Measurements from ENCODE around the gene RNF180.
"Not testable (repeated sequence)": the region's sequence is repeated elsewhere in the genome, so short reads cannot be mapped to it uniquely, and the experiment has no call there.

RNF180 gene

DNA sequence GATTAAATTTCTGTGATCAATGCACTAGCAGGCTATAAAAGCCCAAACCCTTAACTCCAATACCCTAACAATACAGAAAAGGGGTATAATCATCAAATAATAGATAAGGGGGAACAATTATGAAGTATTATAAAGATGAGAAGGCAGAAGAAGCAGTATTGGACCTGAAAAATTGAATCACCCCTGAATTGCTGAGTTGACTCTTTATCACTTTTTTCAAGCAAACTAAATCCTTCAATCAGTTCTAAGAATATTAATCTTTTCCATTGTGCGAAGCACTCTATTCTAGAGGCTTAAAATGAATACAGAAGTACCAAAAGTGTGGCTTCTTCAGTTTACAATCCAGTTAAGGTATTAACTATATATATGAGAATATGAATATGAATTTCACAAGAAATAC, 120.7 kb downstream of the RNF180 start:
- no peak for DNase-seq

DNA sequence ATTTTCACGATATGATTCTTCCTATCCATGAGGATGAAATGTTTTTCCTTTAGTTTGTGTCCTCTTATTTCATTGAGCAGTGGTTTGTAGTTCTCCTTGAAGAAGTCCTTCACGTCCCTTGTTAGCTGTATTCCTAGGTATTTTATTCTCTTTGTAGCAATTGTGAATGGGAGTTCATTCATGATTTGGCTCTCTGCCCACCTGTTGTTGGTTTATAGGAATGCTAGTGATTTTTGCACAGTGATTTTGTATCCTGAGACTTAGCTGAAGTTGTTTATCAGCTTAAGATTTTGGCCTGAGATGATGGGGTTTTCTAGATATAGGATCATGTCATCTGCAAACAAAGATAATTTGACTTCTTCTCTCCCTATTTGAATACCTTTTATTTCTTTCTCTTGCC, 122.9 kb downstream of the RNF180 start:
- DNase-seq: not testable (repeated sequence)

DNA sequence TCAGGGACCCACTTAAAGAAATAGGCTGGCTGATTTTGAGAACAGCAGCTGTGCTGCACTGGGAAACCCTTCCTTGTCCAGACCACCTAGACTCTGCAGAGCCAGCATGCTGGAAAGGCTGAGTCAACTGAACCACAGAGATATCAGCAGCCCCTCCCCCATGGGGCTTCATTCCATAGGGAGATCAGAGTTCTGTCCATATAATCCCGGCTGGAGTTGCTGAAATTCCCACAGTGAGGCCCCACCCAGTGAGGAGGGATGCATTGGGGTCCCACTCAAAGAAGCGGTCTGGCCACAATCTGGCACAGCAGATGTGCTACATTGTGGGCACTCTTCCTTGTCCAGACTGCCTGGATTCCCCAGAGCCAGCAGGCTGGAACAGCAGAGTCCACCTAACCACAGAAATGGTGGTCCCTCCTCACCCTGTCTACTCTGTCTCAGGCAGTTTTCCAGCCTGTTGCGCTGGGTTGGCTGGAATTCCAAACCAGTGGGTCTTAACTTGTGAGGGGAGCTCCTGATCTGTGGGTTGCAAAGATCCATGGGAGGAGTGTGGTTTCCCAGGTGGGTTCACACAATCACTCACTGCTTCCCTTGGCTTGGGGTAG, 127.1 kb downstream of the RNF180 start:
- DNase-seq: no peak

DNA sequence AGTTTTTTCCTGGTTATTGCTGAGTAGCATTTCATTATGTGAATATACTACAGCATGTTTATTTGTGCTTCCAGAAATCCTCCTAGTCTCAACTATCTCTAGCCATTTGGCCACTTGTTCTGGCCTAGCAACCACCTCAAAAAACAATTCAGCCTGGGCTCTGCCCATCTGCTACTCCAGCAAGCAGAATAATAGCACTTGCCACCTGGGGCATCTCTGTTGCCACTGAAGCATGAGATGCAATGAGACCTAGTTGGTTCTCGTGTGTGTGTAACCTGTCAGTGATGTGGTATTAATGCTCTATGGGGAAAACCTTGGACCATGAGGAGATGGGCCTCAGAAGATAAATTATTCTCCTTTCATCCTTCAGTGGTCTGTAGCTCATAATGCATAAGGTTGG, 129.5 kb downstream of the RNF180 start:
- DNase-seq: peak; percentile 25

DNA sequence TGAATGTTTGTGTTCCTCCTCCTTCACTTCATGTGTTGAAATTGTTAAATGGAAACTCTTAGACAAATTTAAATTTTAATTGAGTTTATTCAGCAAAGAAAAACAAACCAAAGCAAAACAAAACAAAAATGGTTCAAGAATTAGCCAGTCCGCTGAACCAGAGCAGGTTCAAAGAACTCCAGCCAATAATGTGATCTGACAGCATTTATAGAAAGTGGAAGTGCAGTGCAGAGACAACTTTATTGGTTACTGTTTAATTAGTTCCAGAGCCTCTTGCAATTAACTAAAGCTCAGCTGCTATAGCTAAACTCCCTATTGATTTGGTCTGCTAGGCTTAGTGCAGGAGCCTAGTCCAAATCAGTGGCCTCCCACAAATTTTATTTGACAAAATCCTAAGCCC, 132.9 kb downstream of the RNF180 start:
- DNase-seq: no peak

DNA sequence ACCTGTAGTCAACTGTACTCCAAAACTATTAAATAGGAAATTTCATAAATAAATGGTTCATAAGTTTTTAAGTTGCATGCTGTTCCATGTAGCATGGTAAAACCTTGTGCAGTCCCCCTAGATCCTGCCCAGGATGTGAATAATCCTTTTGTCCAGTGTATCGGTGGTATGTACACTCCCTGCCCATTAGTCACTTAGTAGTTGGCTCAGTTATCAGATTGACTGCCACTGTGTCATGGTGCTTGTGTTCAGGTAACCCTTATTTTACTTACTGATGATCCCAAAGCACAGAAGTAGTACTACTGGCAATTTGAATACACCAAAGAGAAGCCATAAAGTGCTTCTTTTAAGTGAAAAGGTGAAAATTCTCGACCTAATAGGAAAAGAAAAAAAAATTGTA, 134.2 kb downstream of the RNF180 start:
- no peak for DNase-seq

DNA sequence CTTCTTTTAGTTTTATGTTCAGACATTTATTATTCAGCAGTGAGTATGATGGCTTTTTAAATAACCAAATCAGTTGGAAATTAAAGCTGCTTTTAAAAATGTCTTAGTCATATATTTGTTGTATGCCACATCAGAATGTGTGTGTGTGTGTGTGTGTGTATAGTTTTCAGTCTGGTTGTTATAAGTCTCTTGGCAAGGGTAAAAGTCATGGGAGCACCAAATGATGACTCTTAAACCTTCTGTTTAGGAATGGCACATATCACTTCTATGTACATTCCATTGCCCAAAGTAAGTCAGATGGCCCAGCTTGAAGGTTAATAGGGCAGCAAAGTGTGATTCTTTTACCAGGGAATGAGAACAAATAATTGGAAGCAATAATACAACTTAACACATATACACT, 135.9 kb downstream of the RNF180 start:
- DNase-seq: no peak

DNA sequence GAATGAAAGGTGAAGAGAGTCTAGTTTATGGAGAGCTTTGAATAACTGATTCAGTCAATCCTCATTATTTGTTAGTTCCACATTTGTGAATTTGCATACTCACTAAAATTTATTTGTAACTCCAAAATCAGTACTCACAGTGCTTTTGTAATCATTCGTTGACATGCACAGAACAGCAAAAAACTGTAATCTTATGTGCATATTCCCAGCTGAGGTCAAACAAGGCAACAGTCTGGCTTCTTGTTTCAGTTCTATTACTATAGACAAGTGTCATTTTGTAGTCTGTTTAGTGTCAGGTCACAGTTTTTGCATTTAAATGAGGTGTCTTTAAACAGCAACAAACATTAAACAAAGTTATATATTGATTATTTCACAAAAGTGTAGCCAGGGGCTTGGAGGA, 142.5 kb downstream of the RNF180 start:
- no peak for DNase-seq

DNA sequence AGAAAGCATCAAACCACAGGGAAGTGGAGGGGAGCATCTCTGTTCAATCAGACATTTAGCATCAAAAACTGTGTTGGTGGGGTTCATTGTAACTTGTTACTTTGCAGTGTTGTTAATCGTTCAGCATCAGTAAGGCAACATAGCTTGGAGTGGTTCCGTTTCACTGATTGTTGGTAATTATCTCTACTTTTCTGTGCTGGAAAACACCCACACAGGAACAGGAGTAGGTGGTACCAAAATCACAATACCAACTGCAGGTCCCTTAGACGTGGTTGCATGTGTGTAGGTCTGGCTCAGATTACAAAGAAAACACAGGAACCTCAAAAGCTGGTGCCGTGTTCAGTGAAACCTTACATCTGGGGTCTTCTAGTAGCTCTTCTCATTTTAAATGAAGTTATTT, 146.8 kb downstream of the RNF180 start:
- DNase-seq: no peak

DNA sequence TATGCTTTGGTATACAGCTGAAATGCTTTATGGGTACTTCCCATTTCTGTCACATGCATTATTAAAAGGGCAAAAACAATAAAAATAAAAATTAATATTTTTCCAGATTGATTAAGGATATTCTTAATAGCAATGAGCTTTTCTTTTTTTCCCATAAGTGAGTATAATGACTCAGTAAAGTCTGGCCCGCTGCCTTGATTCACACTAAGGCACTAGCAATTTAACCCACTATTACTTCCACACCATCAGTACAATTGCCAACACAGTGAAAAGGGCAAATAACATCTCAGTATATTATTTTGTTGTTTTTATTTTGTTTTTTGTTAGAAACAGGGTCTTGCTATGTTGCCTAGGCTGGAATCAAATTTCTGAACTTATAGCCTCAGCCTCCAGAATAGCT, 150.1 kb downstream of the RNF180 start:
- no peak for DNase-seq

DNA sequence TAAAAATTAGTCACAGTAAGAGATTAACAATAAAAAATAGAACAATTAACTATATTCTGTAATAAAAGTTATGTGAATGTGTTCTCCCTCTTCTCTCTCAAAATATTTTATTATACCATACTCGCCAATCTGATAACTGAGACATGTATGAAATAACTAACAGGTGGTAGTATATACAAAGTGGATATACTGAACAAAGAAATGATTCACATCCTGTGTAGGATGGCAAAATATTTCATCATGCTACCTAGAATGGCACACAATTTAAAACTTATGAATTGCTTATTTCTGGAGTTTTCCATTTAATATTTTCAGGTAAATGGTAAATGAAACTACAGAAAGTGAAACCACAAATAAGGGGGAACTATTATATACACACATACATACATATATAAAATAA, 152.5 kb downstream of the RNF180 start:
- no peak for DNase-seq

DNA sequence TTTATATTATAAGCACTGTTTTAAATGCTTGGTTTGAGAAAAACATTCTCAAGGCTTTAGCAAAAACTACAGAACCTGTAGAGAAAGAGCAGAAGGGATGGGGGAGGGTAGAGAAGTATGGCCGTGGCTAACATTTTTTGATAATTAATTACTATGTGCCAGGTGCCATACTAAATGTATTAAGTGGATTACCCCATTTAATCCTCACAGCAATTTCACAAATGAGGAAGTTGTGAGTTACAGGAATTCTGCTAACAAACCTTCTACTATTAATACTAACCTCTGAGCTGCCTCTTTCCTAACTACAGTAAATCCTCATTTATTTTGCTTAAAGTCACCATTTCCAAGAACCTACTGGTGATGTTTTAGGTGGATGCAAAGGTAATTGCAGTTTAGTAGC, 157.9 kb downstream of the RNF180 start:
- DNase-seq: no peak

DNA sequence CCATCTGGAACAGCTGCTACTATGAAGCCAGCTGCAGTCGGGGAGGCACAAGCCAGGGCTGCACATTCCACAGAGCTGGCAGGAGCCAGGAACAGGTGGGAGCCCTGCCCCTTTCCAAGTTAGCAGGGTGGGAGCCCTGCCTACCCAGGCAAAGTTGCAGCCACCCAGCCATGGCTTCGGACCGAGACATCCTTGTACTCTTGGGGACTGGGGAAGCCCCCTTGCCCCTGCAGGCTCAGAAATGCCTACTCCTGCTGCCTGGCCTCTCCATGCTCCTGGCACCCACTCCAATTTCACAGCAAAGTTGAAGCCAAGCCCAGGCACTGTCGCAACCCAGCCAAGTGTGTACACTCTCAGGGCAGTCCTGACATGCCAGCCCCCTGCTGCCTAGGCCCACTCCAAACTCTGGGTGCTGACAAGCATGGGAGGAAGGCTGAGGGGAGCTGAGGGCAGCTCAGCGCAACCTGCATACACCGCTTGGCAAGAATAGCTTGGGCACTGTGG, 165.1 kb downstream of the RNF180 start:
- DNase-seq: no peak

DNA sequence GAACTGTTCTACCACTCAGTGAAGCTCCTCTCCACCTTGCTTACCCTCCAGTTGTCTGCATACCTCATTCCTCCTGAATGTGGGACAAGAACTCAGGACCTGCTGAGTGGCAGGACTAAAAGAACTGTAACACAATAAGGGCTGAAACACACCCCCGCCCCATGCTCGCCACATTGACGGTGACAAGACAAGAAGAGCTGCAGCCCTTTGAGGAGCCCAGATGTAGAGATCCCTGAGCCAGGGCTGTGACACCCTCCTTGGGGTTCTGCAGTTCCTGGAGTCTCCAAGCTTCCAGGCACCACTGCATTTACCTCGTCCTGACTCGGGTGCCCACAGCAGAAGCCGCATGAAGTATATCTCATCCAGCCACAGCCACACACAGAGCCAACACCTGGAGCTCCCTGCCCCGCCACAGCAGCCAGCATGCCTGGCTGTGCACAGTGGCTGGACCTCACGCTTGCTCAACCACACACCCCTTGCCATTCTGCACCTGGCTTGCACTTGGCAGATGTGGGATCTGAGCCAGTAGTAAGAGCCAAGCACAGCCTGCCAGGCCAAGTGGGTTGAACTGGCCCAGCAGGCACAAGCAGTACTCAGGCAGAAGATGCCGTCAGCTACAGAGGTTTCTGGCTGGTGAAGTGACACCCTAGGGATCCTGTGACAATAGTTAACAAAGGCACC, 166.1 kb downstream of the RNF180 start:
- no peak for DNase-seq

DNA sequence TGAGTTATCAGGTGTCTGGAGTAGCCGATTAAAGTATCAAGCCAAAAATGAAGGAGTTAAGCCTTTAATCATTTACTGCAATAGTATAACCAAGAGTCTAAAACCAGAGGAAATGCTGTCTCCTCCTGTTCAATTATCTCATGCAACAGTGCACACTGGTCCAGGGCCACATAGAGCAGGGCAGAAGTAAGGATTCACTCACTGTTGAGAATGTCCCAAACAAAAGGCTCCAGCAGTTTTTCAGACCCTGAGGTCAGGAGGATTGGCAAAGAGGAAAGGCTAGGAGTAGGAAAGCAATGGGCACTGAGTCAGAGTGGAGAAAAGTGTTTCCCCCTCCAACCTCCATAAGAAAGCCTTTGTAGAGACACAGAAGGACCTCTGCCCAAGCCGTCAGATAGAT, 168.2 kb downstream of the RNF180 start:
- DNase-seq: no peak

DNA sequence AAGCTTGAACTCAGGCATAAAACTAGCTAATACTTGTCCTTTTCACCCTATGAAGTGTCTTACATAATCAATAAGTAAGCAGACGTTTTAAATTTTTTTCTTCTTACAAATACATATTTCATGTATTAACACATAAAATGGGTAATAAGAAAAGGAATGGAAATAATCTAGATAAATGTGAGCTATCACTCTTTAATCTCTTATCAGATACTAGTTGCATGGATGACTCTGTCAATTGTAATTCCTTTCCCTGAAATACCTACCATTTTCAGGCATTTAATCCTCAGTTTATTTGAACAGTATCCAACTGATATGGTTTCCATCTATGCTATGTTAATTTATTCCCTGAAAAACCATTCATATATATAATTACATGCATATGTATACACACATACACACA, 174.1 kb downstream of the RNF180 start:
- DNase-seq: no peak

DNA sequence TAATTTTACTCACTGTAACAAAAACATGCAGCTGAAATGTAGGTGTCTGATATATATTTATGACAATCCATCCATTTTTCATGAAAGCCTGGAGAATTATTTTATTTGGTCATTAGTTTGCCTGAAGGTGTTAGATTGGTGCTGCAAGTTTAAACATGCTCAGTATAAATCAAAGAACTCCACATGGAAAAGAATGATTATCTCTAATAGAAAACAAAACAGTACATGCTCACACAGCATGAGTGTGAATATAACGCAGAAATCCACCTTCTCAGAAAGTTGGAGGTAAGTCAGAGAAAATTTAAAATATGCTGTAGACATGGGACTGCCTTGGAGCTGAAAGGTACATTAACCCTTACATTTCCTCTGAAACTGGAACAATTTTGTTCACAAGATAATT, 174.7 kb downstream of the RNF180 start:
- DNase-seq: no peak

DNA sequence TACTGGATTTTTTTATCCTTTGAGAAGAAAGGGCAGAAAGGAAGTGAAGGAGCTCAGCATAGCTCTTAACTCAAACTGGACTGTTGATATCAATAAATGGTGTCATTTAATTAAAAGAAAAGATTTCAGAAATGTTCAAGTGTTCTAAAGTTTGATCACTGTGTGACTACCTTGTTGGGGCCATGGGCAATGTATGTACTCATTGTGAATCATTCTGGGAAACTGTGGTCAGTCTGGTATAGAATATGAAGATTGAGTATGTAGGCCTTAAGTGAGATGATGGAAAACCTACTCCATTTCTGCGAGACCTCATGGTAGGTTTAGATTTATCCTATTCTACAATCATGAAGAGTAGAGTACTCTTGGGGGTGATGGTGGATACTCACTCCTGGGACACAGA, 175.7 kb downstream of the RNF180 start:
- no peak for DNase-seq

DNA sequence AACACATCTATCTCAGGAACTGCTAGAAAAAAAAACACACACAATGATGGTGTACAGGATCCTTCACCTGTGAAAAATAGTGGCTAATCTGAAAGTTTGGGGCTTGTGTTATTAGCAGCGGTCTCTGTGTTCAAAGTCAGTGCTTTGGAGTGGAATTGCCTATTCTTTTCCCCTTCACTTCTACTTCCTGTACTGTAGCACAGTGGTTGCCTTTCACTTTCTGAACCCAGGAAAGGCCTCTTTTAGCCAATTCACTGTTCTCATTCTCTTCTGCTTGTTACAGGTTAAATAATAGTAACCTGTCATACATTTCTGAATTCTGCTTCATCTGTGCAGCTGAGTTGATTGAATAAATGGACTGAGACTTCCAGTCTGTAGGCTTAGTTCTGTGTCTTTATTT, 178.9 kb downstream of the RNF180 start:
- no peak for DNase-seq

DNA sequence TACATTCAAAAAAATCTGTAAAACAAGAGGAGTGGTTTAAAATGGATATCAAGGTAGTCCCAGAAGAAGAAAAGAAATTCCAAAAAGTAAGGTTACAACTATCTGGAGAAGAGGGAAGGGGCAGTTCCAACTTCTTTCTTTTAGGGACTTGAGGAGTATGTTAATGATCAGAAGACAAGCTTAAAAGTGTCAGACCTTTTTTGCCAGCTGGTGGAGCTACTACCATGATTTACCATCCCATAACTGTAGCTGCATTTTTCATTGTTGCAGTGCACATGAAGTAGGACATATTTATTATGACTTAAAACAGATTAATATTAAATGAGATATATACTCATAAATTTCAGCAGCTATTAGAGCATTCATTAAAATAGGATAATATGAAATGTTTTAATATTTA, 181.7 kb downstream of the RNF180 start:
- DNase-seq: no peak

DNA sequence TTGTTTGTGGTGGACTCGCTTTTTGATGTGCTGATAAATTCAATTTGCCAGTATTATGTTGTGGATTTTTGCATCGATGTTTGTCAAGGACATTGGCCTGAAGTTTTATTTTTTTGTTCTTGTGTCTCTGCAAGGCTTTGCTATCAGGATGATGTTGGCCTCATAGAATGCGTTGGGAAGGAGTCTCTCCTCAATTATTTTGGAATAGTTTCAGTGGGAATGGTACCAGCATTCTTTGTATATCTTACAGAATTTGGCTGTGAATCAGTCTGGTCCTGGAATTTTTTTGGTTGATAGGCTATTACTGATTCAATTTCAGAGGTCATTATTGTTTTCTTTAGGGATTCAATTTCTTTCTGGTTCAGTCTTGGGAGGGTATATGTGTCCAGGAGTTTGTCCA, 198.8 kb downstream of the RNF180 start:
- no peak for DNase-seq

DNA sequence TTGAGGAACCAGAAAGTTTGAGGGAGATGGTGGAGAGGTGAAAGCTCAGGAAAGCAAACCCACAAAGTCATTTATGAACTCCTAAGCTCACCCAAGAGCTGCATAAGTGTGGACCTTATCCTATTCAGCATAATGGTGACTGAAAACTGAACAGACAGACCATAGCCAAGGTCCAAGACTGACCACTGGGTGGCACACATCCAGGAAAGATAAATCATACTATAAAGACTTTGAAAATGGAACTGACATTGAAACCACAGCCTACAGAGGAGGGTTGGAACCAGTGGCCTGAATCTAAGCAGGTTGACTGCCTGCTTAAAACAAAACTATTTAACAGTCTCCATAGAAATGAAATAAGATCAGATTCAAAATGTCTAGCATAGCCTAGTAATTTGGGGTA, 219.1 kb downstream of the RNF180 start:
- DNase-seq: no peak

DNA sequence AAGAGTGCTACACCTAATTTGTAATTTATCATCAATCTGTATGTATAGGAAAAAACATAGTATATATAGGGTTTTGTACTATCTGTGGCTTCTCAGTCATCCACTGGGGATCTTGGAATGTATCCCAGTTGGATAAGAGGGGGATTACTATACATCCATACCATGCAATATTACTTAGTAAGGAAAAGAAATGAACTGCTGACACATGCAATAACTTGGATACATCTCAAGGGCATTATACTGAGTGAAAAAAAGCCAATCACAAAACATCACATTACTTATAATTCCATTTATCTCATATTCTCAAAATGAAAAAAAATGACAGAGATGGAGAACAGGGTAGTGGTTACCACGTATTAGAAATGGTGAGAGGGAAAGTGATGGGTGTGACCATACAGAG, 231.9 kb downstream of the RNF180 start:
- DNase-seq: no peak

DNA sequence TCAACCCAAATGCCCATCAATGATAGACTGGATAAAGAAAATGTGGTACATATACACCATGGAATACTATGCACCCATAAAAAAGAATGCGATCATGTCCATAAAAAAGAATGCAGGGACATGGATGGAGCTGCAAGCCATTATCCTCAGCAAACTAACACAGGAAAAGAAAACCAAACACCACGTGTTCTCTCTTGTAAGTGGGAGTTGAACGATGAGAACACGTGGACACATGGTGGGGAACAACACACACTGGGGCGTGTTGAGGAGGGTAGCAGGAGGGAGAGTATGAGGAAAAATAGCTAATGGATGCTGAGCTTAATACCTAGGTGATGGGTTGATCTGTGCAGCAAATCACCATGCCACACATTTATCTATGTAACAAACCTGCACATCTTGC, 233.1 kb downstream of the RNF180 start:
- not testable (repeated sequence) for DNase-seq
